Testis (tissue), 2 donors: ENCODE data around the gene MT4.

ENCODE experiments used
- CTCF ChIP-seq, 3 experiments: fragments of 450-650 bp in 2 of 3; fragments of 200-600 bp in 1 of 3; sonication (generic) in 1 of 3; IDR thresholded peaks; one replicate each; pipeline ENCODE4 v1.5.1; 2016 to 2019; ENCODE audit warnings: antibody characterized with exemption in 3 of 3, mild to moderate bottlenecking in 2 of 3, moderate library complexity in 1 of 3
- POLR2A ChIP-seq: fragments of 450-650 bp; IDR thresholded peaks from one replicate; pipeline ENCODE4 v1.6.1; 2017; ENCODE audit warnings: antibody characterized with exemption, mild to moderate bottlenecking, moderate library complexity

GRCh38 chr16:56559109-56559508 is 5.8 kb upstream of the MT4 start:
- no peak for TF ChIP-seq CTCF (IDR thresholded peaks at IDR 0.05)
- TF ChIP-seq POLR2A = no peak
